Activated CD4-positive, alpha-beta T cell treated with anti-CD3 and anti-CD28 coated beads, Interleukin-2, amount 10 ng/mL, durations not matched to agents 24 days and 14 days (primary cell): ENCODE data around the gene DMRTB1. TPM values are rescaled to one million over a fixed set of nuclear protein-coding genes. Genes with fewer than 3 reads are reported as not detected.
"Not testable (repeated sequence)": the region's sequence is repeated elsewhere in the genome, so short reads cannot be mapped to it uniquely, and the experiment has no call there.

Source experiments
- DNase-seq: peaks from one replicate; pipeline ENCODE4 v3.0.0; 2022
- H3K27ac Mint-ChIP-seq: one replicate; pipeline ENCODE4 v1.8.0; 2022; ENCODE audit warnings: mild to moderate bottlenecking, mixed read lengths
- H3K27me3 Mint-ChIP-seq: one replicate; pipeline ENCODE4 v1.8.0; 2022; ENCODE audit warnings: mixed read lengths
- H3K36me3 Mint-ChIP-seq: one replicate; pipeline ENCODE4 v1.8.0; 2022; ENCODE audit warnings: low read depth, mild to moderate bottlenecking, mixed read lengths
- H3K4me1 Mint-ChIP-seq: one replicate; pipeline ENCODE4 v1.8.0; 2021; ENCODE audit warnings: mixed read lengths
- H3K4me3 Mint-ChIP-seq: one replicate; pipeline ENCODE4 v1.8.0; 2022; ENCODE audit warnings: mild to moderate bottlenecking, moderate library complexity, mixed read lengths
- H3K9me3 Mint-ChIP-seq: one replicate; pipeline ENCODE4 v1.8.0; 2021; ENCODE audit warnings: mixed read lengths
- intact Hi-C: fragments of 100-400 bp; cut with micrococcal nuclease; formaldehyde crosslinking; loops from one replicate; pipeline ENCODE4 v1.15.1; 2023
- total RNA-seq: library from RNA; stranded (reverse); gene quantifications from 2 replicates; pipeline ENCODE4 v1.2.3, GENCODE V29; 2022

DMRTB1 gene
- total RNA-seq, 1 donor from 2014 or later, result not detected

DNA sequence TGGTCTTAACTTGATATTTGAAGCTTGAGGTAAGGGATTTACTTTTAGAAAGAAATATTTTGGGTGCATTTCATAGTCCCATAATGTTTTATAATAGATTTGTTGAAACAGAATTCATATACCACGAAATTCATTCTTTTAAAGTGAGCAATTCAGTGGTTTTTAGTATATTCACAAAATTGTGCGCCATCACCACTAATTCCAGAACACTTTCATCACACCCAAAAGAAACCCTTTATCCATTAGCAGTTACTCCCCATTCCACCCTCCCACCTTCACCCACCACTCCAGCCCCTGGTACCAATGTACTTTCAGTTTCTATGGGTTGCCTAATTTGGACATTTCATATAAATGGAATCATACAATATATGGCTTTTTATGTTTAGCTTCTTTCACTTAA, 38.9 kb upstream of the DMRTB1 start:
- no peak overlapping the region for H3K4me3 Mint-ChIP-seq
- peaks cover 11% of the 10 kb centered on the region for H3K9me3 Mint-ChIP-seq
- H3K27me3 Mint-ChIP-seq, result peaks cover 11% of the 10 kb centered on the region
- intact Hi-C loops, result no loop called here
- H3K27ac Mint-ChIP-seq, result no peak overlapping the region
- DNase-seq, result no peak
- H3K4me1 Mint-ChIP-seq, result peaks cover 29% of the 10 kb centered on the region
- no peaks in the 10 kb centered on the region for H3K36me3 Mint-ChIP-seq

DNA sequence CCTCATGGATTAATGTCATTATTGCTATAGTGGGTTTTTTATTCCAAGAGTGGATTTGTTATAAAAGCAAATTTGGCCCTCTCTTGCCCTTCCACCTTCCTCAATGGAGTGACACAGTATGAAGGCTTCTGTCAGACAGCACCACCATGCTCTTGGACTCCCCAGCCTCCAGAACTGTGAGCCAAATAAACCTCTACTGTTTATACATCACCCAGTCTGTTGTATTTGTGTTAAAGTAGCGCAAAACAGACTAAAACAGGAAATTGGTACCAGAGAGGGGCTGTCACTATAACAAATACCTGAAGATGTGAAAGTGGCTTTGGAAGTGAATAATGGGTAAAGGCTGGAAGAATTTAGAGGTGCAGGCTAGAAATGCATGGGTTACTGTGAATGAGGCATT, 38.0 kb upstream of the DMRTB1 start:
- Mint-ChIP-seq H3K27me3 (peaks cover 11% of the 10 kb centered on the region), H3K4me3 (no peak overlapping the region), H3K9me3 (peaks cover 9% of the 10 kb centered on the region), H3K36me3 (no peaks in the 10 kb centered on the region), H3K4me1 (peaks cover 26% of the 10 kb centered on the region), H3K27ac (no peak overlapping the region)
- no peak for DNase-seq
- intact Hi-C loops, result no loop called here

DNA sequence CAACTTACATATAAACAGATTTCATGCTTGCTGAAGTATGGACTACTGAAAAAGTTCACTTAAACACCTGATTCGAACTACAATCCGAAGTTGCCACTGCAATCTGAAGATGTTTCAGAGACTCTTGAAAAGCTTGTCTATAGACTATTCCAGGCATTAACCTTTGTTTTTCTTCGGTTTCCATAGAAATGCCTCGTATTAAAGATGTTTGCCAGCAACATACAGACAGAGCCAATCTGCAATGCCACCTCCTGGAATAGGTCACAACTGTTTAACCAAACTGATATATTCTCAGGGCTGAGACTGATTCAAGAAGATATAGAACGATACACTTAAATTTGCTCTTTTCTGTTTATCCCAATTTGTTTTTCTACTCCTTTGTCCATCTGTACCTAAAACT, 28.9 kb upstream of the DMRTB1 start:
- H3K36me3 Mint-ChIP-seq, result no peaks in the 10 kb centered on the region
- H3K4me3 Mint-ChIP-seq, result no peak overlapping the region
- DNase-seq, result no peak
- intact Hi-C loops, result no loop called here
- peaks cover 29% of the 10 kb centered on the region for H3K27me3 Mint-ChIP-seq
- no peak overlapping the region for H3K27ac Mint-ChIP-seq
- H3K9me3 Mint-ChIP-seq, result no peaks in the 10 kb centered on the region
- H3K4me1 Mint-ChIP-seq, result peaks cover 6% of the 10 kb centered on the region

DNA sequence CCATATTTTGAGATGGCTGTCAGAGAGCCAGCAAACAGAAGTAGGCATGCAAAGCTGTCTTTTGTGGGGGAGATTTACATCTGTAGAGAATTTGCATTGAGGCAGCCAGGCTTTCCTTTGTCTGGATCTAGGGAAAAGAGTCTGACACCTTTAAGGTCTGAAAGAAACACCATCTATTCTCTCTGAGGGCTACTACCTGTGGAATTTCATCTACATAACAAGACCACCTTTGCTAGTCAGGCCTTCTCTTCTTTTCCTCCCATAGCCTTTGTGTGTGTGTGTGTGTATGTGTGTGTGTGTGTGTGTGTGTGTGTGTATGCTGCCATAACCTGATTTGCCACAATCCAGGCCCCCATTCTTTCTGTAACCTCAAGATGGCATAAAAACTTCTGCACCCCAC, 28.4 kb upstream of the DMRTB1 start:
- no peak overlapping the region for H3K4me3 Mint-ChIP-seq
- peaks cover 30% of the 10 kb centered on the region for H3K27me3 Mint-ChIP-seq
- no peak overlapping the region for H3K27ac Mint-ChIP-seq
- no peaks in the 10 kb centered on the region for H3K36me3 Mint-ChIP-seq
- peaks cover 6% of the 10 kb centered on the region for H3K4me1 Mint-ChIP-seq
- intact Hi-C loops, result no loop called here
- no peak for DNase-seq
- no peaks in the 10 kb centered on the region for H3K9me3 Mint-ChIP-seq

DNA sequence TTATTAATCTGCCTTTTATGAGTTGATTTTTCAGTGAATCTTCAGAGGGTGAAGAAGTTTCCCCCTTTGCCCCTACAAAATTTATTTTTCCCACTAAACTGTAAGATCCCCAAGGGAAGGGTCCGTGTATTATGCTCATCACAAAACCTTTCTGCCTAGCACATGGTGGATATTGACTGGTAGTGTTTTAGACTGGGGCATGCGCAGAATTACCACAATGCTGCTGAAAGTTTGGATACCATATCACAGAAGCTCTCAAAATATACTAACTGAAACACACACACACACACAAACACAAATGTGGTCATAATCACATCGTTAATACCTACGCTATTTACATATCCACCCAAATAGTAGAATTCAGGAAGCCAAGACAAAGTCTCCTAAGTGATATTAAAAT, 28.0 kb upstream of the DMRTB1 start:
- no peak overlapping the region for H3K4me3 Mint-ChIP-seq

DNA sequence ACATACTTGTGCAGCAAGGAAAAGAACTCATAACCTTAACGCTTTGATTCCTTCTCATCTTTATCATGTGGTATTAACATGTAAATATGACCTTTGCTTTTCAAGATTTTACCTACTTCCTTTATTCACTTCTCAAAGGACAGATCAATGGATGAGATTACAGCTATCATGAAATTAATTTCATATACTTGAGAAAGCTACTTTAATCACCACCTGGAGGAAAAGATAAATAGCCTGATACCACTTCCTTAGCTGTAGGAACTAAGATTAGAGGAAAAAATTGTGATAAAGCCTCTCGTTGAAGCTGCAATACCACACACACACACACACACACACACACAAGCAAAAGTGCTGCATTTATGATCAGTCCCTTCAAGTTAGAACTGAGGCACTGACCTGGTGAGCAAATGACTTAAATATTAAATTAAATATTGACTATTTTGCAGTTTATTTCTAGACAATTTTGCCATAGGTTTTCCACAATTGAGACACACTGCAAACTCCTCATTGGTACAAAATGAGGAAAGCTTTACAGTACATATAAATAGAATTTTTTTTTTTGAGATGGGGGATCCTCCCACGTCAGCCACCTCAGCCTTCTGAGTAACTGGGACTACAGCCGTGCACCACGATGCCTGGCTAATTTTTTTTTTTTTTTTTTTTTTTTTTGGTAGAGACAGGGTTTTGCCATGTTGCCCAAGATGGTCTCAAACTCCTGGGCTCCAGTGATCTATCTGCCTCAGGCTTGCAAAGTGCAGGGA, 27.2 kb upstream of the DMRTB1 start:
- H3K4me3 Mint-ChIP-seq, result no peak overlapping the region
- intact Hi-C loops, result no loop called here
- DNase-seq, result no peak

More for the DNA sequence above, 28.0 kb upstream of the DMRTB1 start:
- Mint-ChIP-seq H3K27me3 (peaks cover 33% of the 10 kb centered on the region), H3K4me1 (peaks cover 6% of the 10 kb centered on the region), H3K36me3 (no peaks in the 10 kb centered on the region), H3K9me3 (no peaks in the 10 kb centered on the region), H3K27ac (no peak overlapping the region)
- intact Hi-C loops, result no loop called here
- no peak for DNase-seq

DNA sequence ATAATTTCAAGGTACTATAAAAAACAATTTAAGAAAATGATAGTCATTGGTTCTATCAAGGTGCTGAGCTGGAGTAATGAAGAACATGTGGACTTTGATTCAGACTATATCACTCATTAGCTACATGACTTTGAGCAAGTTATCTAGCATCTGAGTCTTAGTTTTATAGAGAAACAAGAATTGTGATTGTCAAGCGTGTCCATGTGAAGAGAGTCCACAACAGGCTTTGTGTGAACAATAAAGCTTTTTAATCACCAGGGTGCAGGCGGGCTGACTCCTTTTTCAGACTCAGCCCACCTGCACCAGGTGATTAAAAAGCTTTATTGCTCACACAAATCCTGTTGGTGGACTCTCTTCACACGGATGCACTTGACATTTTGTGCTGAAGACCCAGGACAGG, 26.6 kb upstream of the DMRTB1 start:
- Mint-ChIP-seq H3K9me3 (no peaks in the 10 kb centered on the region), H3K27me3 (peaks cover 36% of the 10 kb centered on the region), H3K36me3 (no peaks in the 10 kb centered on the region), H3K27ac (no peak overlapping the region), H3K4me3 (no peak overlapping the region), H3K4me1 (peaks cover 6% of the 10 kb centered on the region)
- intact Hi-C loops, result no loop called here
- no peak for DNase-seq

More for the DNA sequence above, 27.2 kb upstream of the DMRTB1 start:
- Mint-ChIP-seq H3K36me3 (no peaks in the 10 kb centered on the region), H3K4me1 (peaks cover 6% of the 10 kb centered on the region), H3K27ac (no peak overlapping the region), H3K9me3 (no peaks in the 10 kb centered on the region), H3K27me3 (peaks cover 36% of the 10 kb centered on the region)

DNA sequence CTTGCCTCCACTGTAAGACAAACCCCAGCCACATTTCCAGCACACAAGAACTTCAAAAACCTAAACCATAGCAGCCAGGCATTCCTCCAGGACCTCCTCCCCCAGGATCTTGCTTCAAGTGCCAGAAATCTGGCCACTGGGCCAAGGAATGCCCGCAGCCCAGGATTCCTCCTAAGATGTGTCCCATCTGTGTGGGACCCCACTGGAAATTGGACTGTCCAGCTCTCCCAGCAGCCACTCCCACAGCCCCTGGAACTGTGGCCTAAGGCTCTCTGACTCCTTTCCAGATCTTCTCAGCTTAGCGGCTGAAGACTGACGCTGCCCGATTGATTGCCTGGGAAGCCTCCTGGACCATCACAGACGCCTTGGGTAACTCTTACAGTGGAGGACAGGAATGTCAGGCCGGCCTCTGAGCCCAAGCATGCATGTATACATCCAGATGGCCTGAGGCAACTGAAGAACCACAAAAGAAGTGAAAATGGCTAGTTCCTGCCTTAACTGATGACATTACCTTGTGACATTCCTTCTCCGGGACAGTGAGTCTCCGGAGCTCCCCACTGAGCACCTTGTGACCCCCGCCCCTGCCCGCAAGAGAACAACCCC, 24.7 kb upstream of the DMRTB1 start:
- peaks cover 38% of the 10 kb centered on the region for H3K27me3 Mint-ChIP-seq
- H3K4me1 Mint-ChIP-seq, H3K36me3 Mint-ChIP-seq: not testable (repeated sequence)

DNA sequence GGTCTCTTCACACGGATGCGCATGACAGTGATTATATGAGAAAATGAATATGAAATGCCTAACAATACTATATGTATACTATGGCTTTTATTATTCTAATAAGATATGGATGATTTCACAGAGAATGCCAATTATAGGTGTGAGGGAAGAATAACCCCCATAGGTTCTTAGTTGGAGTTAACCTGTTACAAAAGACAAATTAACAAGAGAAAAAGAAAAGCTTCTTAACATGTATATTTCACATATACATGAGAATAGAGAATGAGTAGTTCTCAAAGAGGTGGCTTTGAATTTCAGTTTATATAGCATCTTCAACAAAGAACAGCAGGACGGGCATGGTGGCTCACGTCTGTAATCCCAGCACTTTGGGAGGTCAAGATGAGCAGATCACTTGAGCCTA, 24.0 kb upstream of the DMRTB1 start:
- no peak overlapping the region for H3K27ac Mint-ChIP-seq
- H3K27me3 Mint-ChIP-seq, result peaks cover 36% of the 10 kb centered on the region
- H3K36me3 Mint-ChIP-seq, result no peaks in the 10 kb centered on the region
- H3K4me1 Mint-ChIP-seq, result peaks cover 6% of the 10 kb centered on the region
- intact Hi-C loops, result no loop called here
- DNase-seq, result no peak
- H3K9me3 Mint-ChIP-seq, result no peaks in the 10 kb centered on the region
- no peak overlapping the region for H3K4me3 Mint-ChIP-seq

More for the DNA sequence above, 24.7 kb upstream of the DMRTB1 start:
- intact Hi-C loops, H3K27ac Mint-ChIP-seq, DNase-seq, H3K4me3 Mint-ChIP-seq, H3K9me3 Mint-ChIP-seq: not testable (repeated sequence)

DNA sequence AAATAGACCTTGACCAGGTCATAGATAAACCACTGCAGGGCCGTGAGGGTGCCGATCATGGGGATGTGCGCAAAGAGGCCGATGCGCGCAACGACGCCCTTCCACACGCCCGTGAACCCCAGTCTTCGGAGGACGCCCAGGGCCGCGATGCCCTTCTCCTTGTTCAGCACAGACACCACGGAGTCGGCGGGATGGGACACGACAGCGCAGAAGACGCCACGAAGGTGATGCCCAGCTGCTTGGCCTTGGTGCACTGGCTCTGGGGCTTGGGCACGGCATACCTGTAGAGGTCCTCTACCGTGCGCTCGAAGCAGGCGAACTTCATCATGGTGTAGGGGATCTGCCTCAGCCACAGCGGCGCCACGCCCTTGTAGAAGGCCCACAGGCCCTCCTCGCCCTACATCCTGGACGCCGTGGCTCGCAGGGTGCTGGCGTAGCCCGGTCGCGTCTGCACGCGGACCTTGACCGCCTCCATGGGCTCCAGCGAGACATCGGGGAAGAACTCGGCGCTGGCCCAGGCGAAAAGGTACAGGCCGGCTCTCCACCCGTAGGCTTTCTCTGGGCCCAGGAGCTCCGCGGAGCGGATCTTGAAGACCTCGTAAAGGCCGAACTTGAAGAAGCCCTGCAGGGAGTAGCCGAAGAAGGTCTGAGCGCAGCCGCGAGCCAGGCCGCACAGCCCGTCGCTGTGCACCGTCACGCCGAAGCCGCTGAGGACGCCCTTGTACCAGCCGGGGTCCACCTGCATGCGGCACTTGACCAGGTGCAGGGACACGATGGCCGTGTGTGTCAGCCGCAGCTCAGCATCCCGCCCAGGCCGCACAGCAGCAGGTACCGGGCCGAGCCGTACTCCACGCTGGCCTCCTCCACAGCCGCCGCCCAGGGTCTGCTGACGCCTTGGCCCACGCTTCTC, 20.5 kb upstream of the DMRTB1 start:
- Mint-ChIP-seq H3K9me3 (no peaks in the 10 kb centered on the region), H3K36me3 (no peaks in the 10 kb centered on the region), H3K27ac (no peak overlapping the region), H3K4me1 (peaks cover 2% of the 10 kb centered on the region), H3K4me3 (no peak overlapping the region), H3K27me3 (peaks cover 24% of the 10 kb centered on the region)
- no peak for DNase-seq
- intact Hi-C loops, result no loop called here

DNA sequence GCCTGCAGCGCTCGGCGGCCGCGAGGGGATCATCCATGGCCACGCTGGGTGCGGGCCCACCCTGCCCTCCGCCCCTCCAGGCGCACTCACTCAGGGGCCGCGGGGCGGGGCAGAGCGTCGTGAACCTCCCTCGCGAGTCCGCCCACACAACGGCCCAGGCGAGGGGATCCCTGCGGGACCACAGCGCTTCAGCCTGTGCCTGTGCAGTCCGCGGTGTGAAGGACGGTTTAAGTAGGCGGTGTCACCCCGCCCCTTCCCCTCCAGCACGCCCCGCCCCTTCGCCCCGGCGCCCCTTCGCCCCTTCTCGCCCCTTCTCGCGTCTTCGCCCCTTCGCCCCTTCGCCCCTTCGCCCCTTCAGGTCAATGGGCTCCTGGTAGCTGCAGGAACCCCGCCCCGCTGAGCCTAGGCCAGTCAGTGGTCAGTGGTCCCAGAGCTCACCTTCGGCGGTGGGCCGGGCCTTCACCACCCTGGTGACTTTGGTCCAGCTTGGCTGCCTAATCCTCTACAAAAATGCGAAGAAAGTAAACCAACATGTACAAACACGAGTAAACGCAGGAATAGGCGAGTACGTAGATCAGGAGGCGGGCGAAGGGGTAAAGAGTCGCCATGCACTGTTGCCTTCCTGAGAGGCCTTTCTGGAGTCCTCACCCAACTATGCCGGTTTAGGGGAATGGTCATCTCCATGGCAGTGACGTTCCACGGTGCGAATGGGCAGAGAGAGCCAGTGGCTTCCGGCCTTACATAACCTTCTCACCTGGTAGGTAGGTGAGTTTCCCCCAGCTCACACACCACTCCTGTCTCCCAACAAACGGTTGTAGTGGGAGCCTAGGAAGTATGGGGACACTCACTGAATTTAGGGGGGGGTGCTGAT, 19.6 kb upstream of the DMRTB1 start:
- H3K27me3 Mint-ChIP-seq, result peaks cover 15% of the 10 kb centered on the region
- H3K9me3 Mint-ChIP-seq, result no peaks in the 10 kb centered on the region
- H3K36me3 Mint-ChIP-seq, result no peaks in the 10 kb centered on the region
- peaks cover 2% of the 10 kb centered on the region for H3K4me1 Mint-ChIP-seq
- H3K27ac Mint-ChIP-seq, result no peak overlapping the region
- H3K4me3 Mint-ChIP-seq, result no peak overlapping the region
- intact Hi-C loops, result no loop called here
- DNase-seq, result no peak

DNA sequence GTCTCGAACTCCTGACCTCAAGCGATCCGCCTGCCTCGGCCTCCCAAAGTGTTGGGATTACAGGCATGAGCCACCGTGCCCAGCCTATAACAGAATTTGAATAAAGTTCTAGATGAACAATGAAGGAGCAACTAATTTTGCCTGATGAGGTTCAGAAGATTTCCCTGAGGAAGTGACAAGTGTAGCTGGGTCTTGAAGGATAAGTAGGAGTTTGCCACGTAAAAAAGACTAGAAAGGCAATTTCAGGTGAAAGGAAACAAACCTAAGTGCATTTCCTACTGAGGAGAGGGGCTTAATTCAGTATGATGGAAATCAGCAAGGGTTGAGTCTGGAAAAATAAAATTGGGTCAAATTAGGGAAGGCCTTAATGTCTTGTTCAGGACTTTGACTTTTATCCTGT, 18.6 kb upstream of the DMRTB1 start:
- H3K36me3 Mint-ChIP-seq, result no peaks in the 10 kb centered on the region
- H3K27me3 Mint-ChIP-seq, result peaks cover 9% of the 10 kb centered on the region
- intact Hi-C loops, result no loop called here
- no peak overlapping the region for H3K4me3 Mint-ChIP-seq
- no peak overlapping the region for H3K27ac Mint-ChIP-seq
- no peaks in the 10 kb centered on the region for H3K9me3 Mint-ChIP-seq
- peaks cover 2% of the 10 kb centered on the region for H3K4me1 Mint-ChIP-seq
- no peak for DNase-seq

DNA sequence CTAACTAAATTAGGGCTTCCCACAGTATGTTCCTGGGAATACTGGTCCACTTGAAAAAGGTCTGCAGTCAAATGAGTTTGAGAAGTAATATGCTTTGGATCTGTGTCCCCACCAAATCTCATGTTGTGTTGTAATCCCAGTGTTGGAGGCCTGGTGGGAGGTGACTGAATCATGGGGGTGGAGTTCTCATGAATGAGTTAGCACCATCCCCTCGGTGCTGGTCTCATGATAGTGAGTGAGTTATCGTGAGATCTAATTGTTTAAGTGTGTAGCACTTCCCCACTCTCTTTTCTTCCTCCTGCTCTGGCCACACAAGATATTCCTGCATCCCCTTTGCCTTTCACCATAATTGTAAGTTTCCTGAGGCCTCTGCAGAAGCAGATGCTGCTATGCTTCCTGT, 16.9 kb upstream of the DMRTB1 start:
- DNase-seq, result no peak
- peaks cover 3% of the 10 kb centered on the region for H3K4me1 Mint-ChIP-seq
- intact Hi-C loops, result no loop called here
- peaks cover 4% of the 10 kb centered on the region for H3K27me3 Mint-ChIP-seq
- no peak overlapping the region for H3K4me3 Mint-ChIP-seq
- no peaks in the 10 kb centered on the region for H3K36me3 Mint-ChIP-seq
- H3K27ac Mint-ChIP-seq, result no peak overlapping the region
- H3K9me3 Mint-ChIP-seq, result no peaks in the 10 kb centered on the region
